Left forelimb (tissue), 1 donor: ENCODE data around the gene SAP30BP.

Experiments used
- DNase-seq: peaks from one replicate; pipeline ENCODE4 v3.0.0-alpha.2; 2018; ENCODE audit warnings: low spot score

Gene SAP30BP

DNA sequence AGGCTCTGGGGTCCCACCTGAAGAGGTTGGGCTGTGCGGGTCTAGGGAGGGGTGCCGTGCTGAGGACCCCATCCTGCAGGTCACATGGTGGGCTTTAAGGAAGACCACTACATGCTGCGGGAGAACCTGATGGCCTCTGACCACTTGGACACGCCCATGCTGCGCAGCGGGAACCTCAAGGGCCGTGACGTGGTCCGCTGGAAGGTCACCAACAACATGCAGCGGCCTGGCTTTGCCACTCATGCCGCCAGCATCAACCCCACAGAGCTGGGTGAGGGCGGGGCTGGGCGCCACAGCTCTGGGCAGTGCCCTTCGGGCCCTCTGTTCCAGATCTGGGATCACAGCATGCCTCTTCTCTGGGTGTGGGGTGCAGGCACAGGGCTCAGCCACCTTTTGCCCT lies 72.7 kb downstream of the SAP30BP start:
- no peak for DNase-seq

DNA sequence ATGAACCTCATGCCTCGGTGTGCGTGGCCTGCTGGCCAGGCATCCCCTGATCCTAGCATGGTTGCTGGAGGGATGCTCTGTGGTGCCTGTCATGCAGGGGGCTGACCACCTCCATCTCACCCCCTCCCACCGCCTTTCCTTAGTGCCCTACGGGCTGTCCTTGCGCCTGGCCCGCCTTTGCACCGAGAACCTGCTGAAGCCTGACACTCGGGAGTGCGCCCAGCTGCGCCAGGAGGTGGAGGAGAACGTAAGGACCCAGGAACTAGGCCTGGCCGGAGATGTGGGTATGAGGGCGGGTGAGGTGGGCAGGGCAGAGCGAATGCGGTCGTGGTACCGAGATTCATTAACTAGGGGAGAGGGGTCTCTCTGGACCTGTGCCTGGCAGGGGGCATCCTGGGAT lies 73.1 kb downstream of the SAP30BP start:
- no peak for DNase-seq

DNA sequence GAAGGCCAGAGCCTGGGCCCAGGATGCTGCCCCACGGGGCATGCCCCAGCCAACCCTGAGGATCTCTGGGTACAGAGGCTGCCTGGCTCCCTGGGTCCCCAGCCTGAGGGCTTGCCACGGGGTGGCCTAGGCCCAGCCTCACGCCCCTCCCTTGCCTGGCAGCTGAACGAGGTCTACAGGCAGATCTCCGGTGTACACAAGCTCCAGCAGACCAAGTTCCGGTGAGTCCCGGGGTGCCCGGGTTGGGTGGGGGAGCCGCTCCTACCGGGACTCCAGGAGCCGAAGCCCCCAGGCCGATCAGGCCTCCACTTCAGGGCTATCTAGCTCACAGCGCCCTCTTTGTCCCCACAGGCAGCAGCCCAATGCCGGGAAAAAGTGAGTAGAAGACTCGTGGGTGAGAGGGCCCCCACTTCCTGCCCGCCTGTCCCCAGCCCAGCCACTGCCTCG lies 73.5 kb downstream of the SAP30BP start:
- DNase-seq: no peak

DNA sequence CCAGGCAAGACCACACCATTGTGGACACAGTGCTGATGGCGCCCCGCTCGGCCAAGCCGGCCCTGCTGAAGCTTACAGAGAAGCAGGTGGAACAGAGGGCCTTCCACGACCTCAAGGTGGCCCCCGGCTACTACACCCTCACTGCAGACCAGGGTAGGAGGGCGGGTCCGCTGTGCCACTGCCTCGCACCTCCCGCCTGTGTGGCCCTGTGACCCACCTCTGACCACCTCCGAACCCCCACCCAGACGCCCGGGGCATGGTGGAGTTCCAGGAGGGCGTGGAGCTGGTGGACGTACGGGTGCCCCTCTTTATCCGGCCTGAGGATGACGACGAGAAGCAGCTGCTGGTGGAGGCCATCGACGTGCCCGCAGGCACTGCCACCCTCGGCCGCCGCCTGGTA lies 75.2 kb downstream of the SAP30BP start:
- DNase-seq: no peak

DNA sequence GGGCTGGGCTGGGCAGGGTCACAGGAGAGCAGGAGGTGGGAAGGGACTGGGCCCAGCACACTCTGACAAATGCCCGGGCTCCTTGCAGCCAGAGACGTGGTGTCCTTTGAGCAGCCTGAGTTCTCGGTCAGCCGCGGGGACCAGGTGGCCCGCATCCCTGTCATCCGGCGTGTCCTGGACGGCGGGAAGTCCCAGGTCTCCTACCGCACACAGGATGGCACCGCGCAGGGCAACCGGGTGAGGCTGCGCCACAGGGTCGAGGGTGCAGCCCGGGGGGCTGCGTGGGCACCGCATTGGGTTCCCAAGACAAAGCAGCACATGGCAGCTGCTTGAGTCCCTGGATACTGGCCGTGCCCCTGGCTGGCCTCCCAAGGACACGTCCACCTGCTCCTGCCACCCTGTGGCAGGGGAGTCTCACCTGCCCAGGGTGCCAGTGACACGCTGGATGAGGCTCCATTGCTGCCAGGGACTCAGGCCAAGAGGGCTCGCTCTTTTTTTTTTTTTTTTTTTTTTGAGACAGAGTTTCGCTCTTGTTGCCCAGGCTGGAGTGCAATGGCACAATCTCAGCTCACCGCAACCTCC lies 76.6 kb downstream of the SAP30BP start:
- no peak for DNase-seq

DNA sequence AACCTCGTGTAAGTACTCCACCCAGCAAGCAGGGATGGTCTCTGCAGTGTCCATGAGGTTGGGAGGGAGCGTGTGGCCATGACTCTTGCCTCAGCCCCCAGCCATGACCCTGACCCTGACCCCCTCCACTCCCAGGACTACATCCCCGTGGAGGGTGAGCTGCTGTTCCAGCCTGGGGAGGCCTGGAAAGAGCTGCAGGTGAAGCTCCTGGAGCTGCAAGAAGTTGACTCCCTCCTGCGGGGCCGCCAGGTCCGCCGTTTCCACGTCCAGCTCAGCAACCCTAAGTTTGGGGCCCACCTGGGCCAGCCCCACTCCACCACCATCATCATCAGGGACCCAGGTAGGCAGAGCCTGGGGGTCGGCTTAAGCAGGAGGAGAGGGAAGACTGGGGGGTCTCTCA lies 81.6 kb downstream of the SAP30BP start:
- DNase-seq: no peak

DNA sequence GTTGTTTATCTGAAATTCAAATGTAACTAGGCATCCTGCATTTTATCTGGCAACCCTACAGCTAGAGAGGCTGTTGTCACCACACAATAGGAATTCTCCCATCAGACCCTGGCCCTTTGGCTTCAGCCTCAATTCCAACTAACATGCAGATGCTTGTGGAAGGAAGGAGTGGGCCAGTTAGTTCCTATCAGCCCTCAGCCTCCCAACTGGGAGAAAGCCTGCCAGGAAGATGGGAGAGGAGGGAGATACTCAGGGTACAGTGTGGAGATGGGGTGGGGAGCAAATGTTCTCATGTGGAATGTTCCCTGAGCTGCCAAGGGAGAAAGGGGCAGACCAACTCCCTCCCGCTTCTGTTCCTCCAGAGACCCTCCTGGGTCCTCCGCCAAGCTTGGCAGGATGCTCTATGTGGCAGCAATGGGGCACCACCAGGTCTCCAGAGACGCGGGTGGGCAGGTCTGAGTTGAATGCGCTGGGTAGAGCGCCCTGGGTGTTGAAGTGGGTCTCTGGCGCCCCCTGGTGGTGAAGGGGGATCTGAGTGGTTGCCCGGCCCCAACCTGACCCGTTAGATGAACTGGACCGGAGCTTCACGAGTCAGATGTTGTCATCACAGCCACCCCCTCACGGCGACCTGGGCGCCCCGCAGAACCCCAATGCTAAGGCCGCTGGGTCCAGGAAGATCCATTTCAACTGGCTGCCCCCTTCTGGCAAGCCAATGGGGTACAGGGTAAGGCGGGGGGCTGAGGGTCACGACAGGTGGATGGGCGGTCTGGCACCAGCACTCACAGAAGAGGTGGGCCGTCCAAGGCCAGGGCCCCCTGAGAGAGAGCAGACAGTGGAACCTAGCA lies 82.6 kb downstream of the SAP30BP start:
- DNase-seq: peak; percentile 88

DNA sequence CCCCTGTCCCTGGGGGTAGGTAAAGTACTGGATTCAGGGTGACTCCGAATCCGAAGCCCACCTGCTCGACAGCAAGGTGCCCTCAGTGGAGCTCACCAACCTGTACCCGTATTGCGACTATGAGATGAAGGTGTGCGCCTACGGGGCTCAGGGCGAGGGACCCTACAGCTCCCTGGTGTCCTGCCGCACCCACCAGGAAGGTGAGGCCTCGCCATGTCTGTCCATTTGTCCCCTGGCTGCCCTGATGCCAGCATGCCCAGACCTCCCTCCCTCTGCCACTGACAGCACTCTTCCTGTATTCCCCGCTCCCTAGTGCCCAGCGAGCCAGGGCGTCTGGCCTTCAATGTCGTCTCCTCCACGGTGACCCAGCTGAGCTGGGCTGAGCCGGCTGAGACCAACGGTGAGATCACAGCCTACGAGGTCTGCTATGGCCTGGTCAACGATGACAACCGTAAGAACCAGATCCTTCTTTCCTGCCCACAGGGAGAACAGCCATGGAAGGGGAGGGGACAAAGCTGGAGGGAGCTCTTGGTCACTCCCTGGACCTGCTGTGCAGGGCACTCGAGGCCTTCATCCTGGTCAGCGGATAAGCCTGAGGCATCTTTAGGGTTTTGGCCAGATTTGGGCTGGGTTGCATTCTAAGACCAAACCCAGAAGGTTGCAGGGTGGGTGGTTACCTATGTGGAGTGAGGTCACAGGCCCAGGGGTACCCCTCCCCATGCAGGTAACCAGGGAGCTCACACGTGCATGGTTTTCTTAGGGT lies 83.7 kb downstream of the SAP30BP start:
- DNase-seq: no peak

DNA sequence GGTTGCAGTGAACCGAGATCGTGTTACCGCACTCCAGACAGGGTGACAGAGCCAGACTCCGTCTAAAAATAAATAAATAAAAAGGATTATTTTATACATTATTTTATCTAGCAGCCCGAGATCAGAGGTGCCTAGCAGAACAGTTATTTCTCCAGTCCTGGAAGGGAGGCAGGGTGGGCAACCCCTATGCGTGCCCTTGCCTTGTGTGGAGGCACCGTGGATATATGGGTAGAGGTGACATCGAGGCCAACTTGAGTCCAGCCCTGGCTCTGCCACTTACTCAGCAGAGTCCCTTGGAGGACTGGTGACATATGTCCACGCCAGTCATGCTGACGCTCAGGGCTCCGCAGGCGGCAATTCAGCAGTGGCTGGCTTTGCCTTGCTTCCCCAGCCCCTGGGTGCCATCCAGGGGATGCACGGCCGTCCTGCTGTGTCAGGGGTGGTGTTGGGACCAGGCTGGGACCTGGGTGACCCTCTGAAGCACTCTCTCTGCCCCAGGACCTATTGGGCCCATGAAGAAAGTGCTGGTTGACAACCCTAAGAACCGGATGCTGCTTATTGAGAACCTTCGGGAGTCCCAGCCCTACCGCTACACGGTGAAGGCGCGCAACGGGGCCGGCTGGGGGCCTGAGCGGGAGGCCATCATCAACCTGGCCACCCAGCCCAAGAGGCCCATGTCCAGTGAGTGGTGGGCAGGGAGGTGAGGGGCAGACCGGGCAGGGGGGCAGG lies 84.7 kb downstream of the SAP30BP start:
- DNase-seq: no peak

DNA sequence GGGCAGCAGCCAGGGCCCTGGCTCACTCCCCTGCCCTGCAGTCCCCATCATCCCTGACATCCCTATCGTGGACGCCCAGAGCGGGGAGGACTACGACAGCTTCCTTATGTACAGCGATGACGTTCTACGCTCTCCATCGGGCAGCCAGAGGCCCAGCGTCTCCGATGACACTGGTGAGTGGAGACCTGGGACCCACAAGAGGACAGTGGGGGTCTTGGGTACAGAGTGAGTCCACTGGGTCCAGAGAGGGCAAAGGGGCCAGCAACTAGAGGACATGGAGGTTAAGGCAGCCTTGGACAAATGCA lies 85.2 kb downstream of the SAP30BP start:
- no peak for DNase-seq

DNA sequence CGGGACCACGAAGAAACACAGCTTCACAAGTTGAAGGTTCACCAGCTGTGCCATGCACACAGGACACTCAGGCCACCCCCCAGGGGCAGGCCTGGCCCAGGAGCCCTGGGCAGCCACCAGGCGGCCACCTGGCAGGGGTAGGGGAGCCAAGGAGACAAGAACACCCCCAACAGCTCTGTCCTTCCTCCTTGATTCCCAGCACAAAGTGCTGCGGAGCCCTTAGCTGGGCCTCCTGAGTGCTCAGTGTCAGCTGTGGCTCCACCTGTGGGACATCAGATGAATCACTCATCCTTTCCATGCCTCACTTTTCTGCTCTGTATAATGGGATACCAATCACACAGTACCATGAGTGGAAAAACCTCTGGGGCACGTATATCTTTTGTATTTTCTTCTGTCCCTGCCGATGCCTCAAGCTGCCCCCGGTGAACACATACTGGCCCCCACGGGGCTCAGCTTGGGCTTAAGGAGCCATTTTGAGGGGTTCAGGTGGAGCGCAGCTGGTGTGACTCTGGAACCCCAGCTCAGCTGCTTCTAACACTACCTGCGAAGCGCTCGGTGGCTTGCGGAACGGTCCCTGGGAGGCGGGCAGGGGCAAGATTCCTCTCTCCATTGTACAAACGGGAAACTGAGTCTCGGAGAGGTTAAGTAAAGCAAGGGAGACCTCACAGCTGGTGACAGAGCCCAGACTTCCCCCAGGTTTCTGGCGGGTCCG lies 85.8 kb downstream of the SAP30BP start:
- no peak for DNase-seq

DNA sequence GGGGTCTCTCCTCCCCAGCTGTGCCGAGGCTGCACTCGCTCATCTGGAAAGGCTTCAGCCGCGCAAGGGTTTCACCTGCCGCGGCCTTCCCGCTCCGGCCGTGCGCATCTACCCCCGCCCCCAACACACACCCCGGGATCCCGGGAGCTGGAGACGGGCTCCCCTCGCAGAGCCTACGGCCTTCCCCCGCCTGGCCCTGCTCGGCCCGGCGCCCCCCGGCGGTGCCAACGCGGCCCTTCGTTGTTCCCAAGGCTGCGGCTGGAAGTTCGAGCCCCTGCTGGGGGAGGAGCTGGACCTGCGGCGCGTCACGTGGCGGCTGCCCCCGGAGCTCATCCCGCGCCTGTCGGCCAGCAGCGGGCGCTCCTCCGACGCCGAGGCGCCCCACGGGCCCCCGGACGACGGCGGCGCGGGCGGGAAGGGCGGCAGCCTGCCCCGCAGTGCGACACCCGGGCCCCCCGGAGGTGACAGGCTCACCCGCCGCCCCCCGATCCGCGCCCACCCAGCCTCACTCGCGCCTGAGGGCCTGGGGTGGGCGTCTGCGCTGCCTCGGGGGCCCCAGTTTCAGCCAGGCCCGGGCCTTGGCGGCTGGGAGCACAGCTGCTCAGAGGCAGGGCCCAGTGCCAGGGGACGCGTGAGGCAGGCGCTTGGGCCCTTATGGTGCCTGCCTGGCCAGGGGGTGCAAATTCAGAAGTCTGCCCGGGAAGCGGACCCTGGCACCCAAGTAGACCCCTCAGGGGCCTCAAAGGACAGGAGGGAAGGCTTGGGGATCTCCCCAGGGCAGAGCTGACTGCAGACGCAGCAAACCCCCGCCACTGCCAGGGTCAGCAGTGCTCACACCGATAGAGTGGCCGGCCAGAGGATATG lies 86.6 kb downstream of the SAP30BP start:
- peak; percentile 87 for DNase-seq

DNA sequence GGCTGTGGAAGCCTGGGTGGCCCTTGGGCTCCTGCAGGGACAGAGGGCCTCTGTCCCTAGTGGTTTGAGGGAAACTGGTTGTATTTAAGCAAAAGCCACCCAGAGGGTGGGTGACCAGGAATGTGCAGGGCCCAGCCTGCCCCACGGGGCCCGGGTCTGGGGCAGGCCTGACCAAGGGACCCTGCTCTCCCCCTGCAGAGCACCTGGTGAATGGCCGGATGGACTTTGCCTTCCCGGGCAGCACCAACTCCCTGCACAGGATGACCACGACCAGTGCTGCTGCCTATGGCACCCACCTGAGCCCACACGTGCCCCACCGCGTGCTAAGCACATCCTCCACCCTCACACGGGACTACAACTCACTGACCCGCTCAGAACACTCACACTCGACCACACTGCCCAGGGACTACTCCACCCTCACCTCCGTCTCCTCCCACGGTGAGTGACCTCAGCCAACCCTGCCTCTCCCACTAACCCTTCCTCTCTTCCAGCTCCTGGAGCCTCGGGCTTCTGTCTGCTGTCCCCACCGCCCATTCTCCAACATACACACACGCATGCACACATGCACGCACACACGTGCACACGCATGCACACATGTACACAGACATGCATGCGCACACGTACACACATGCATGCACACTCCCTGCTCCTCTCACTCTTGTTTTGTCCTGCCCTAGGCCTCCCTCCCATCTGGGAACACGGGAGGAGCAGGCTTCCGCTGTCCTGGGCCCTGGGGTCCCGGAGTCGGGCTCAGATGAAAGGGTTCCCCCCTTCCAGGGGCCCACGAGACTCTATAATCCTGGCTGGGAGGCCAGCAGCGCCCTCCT lies 87.5 kb downstream of the SAP30BP start:
- DNase-seq: no peak

DNA sequence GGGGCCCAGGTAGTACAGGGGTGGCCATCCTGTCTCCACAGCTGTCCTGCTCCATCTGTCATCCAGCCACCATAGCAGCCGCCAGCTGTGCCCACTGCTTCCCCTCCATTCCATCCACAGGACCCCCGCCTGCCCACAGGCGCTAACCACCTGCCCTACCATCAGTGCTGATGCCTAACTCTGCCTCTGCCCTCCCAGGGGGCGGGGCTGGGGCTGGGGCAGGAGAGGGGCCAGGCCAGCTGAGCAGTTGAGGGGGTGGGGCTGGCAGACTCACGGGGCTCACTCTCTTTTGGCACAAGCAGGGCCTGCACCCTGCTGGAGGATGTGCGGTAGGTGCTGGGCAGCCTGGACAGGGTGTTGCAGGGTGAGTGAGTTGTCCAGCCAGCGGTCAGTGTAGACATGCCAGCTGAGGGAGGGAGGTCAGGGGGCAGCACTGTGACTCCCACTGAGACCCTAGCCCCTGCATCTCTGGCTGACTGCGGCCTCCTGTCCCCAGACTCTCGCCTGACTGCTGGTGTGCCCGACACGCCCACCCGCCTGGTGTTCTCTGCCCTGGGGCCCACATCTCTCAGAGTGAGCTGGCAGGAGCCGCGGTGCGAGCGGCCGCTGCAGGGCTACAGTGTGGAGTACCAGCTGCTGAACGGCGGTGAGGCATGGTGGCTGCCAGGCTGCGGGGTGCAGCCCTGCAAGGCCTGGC lies 88.2 kb downstream of the SAP30BP start:
- no peak for DNase-seq

DNA sequence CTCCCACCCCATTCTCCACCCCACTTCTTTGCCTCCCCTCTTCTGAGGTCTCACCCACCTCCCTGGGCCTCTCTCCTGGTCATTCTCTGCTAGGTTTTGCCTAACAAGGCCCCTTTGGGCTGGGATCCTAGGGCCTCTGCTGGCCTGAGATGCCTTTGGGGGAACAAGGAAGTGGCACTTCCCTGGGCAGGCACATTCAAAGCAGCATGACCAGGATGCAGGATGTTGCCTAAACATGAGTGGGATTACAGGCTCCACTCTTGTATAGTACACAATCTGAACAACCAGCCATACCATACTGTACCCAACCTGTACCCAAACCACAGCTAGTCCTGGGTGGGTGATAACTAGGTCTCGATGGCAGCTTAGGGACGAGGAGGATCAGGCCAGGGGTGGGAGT lies 88.9 kb downstream of the SAP30BP start:
- no peak for DNase-seq

DNA sequence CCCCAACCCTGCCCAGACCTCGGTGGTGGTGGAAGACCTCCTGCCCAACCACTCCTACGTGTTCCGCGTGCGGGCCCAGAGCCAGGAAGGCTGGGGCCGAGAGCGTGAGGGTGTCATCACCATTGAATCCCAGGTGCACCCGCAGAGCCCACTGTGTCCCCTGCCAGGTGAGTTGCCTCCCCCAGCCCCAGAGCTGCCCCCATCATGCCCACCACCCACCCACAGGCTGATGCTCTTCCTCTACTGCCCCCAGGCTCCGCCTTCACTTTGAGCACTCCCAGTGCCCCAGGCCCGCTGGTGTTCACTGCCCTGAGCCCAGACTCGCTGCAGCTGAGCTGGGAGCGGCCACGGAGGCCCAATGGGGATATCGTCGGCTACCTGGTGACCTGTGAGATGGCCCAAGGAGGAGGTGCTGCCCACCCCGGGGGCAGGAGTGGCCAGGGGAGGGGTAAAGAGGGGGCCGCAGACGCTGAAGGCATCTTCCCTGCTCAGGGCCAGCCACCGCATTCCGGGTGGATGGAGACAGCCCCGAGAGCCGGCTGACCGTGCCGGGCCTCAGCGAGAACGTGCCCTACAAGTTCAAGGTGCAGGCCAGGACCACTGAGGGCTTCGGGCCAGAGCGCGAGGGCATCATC lies 89.4 kb downstream of the SAP30BP start:
- no peak for DNase-seq

DNA sequence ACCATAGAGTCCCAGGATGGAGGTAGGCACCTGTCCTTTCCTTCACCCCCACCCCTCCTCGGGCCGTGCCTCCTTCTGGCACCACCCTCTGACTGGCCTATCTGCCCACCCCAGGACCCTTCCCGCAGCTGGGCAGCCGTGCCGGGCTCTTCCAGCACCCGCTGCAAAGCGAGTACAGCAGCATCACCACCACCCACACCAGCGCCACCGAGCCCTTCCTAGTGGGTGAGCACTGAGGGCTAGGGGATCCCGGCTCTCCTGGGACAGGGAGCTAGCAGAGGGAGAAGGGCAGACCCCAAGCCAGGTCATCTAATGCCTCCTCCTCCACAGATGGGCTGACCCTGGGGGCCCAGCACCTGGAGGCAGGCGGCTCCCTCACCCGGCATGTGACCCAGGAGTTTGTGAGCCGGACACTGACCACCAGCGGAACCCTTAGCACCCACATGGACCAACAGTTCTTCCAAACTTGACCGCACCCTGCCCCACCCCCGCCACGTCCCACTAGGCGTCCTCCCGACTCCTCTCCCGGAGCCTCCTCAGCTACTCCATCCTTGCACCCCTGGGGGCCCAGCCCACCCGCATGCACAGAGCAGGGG lies 90.0 kb downstream of the SAP30BP start:
- no peak for DNase-seq
